ENCODE results near the gene ACP7. TPM values are rescaled to one million over a fixed set of nuclear protein-coding genes. Genes with fewer than 3 reads are reported as not detected.

The ACP7 gene
- total RNA-seq, 1 donor from 2014 or later = not detected

DNA sequence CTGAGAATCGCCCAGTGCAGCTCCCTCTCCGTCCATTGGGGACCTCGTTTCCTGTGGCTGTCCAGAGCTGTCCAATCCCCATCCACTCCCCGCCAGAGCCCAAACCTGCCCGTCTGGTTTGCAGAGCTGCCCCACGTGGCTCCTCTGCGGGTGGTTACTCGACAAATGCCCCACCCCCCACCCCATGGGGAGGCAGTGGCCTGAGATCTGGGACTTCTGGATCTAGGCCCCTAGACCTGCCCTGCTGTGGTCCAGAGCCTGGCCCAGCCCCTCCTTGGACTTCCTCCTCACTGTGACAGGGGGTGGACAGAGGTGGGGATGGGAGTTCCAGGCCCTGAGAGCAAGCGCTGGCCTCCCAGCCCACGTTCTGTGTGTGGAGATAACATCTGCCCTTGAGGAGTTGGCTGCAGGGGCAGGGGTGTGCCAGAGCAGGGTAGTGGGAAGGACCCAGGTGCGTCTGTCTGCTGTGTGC is 70.5 kb downstream of the ACP7 start:
- no peaks in the 10 kb centered on the region for H3K27me3 Mint-ChIP-seq (ENCODE audit: insufficient read depth)
- no peaks in the 10 kb centered on the region for H3K36me3 Mint-ChIP-seq (ENCODE audit: low read depth)
- H3K9me3 Mint-ChIP-seq = no peaks in the 10 kb centered on the region
- no peak for DNase-seq (ENCODE audit: low spot score)
- peaks cover 6% of the 10 kb centered on the region for H3K4me1 Mint-ChIP-seq (ENCODE audit: low read depth)
- no peak overlapping the region for H3K27ac Mint-ChIP-seq
- intact Hi-C loops (cut with micrococcal nuclease) = no loop called here
- H3K4me3 Mint-ChIP-seq = no peak overlapping the region

DNA sequence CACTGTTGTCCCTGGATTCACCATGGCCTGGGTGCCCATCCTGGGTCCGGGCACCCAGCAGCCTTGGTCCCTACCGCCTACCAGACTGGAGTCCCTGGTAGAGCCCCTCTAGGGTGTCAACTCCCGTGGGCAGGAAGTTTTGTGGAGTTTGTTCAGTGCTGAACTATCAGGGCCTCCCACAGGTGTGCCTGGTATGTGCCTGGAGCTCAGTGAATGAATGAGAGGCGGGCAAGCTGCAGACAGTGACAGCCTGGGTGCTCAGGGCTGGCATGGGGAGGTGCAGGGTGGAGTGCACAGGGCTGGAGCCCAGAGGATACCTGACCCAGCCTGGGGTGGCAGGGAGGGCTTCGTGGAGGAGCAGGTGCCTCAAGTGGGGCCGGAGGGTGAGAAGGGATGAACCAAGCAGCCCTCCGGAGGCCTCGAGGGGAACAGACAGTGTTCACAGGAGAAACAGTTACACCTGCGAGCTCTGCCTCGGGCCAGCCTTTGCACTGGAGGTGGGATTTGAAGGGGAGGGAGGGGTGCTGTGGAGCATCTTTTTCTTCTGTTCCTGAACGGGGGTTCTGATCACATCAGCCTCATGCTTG is 71.0 kb downstream of the ACP7 start:
- H3K4me1 Mint-ChIP-seq (ENCODE audit: low read depth) = peaks cover 6% of the 10 kb centered on the region
- H3K36me3 Mint-ChIP-seq (ENCODE audit: low read depth) = no peaks in the 10 kb centered on the region
- no peak overlapping the region for H3K27ac Mint-ChIP-seq
- no peaks in the 10 kb centered on the region for H3K9me3 Mint-ChIP-seq
- intact Hi-C loops (cut with micrococcal nuclease) = no loop called here
- H3K4me3 Mint-ChIP-seq = no peak overlapping the region
- no peak for DNase-seq (ENCODE audit: low spot score)
- H3K27me3 Mint-ChIP-seq (ENCODE audit: insufficient read depth) = no peaks in the 10 kb centered on the region

DNA sequence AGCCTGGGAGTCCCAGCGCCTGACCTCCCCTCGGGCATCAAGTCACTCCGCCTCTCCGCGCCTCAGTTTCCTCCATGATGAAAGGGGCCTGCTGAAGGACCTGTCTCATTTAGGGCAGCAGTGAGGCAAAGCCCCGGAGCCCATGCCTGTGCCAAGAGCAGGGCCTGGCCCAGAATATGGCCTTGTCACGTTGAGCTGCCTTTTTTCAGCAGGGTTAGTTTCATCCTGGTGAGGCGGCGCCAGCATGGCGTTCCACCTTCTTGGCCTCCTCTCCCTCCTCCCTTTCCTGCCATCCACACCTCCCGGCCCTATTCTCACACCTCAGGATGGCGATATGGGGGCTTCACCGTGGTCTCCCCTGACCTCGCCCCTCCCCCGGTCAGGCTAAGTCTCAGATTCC is 71.6 kb downstream of the ACP7 start:
- Mint-ChIP-seq H3K4me3 (no peak overlapping the region), H3K4me1 (ENCODE audit: low read depth) (peaks cover 6% of the 10 kb centered on the region), H3K27ac (no peak overlapping the region), H3K27me3 (ENCODE audit: insufficient read depth) (no peaks in the 10 kb centered on the region), H3K36me3 (ENCODE audit: low read depth) (no peaks in the 10 kb centered on the region), H3K9me3 (no peaks in the 10 kb centered on the region)
- intact Hi-C loops (cut with micrococcal nuclease) = no loop called here
- no peak for DNase-seq (ENCODE audit: low spot score)

DNA sequence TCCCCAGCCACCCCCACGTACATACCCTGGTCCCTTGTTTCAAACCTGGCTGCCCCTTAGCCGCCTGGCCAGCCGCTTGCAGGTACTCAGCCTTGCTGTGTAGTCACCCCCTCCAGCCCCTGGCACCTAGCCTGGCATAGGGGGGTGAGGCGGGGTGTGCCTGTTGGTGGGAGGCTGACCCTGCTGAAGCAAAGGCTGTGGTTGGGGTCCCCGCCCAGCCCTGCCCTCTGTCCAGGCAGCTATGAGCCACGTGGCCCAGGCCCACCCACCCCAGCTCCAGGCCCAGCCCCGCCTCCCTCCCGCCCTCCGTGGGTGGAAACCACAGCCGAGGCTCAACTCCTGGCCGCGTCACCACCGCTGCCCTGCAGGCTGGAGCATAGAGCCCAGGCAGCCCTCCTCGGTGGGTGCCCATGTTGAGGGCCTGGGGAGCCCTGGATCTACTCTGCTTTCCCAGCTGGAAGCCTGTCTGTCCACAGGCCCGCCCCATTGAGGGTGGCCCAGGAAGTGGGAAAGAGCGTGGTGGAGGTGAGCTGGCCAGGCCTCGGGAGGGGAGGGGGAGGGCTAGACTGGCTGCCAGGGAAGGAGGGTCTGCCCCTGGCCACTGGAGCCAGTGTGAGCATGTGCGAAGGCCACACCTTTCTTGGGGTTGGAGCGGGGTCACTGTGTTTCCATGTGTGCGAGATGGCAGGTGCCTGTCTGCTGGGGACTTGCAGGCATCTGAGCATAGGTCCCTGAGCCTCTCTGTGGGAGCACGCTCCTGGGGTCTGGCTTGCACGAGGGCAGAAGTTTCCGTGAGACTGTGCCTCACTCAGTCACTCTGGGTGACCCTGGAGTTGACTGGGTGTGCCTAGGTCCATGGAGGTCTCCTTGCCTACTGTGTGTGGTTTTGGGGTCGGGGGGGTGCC is 72.4 kb downstream of the ACP7 start:
- Mint-ChIP-seq H3K36me3 (ENCODE audit: low read depth) (no peaks in the 10 kb centered on the region), H3K27me3 (ENCODE audit: insufficient read depth) (no peaks in the 10 kb centered on the region), H3K4me1 (ENCODE audit: low read depth) (peaks cover 6% of the 10 kb centered on the region), H3K27ac (no peak overlapping the region), H3K9me3 (no peaks in the 10 kb centered on the region), H3K4me3 (no peak overlapping the region)
- intact Hi-C loops (cut with micrococcal nuclease) = no loop called here
- DNase-seq (ENCODE audit: low spot score) = no peak

DNA sequence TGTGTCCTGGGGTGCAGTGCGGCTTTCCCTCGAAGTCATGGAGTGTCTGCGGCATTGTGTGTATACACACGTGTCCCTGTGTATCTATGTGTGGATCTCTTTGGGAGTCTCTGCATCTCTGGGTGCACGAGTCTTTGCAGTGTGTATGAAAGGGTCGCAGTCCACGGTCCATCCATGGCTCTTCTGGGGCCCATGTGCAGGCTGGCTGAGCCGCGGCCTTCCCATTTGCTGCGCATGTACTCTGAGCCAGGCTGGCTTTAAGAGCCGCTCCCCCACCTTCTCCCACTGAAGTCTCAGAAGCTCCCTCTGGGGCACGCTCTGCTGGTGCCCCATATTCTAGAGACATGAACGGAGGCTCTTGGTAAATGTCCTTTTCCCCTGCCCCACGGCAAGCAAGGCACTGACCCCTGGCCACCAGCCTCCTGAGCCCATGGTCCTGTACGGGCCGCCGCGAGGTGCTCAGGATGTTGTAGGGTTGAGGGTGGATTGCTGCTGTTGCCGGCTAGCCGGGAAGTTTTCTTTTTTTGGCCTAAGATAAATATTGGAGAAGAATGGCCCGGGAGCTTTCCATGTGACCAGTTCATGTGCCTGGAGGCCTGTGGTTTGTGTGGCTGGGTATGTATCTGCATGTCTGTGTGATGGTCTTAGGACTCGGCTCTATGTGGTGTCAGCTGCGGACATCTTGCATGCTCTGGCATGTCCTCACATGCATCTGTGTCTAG is 73.3 kb downstream of the ACP7 start:
- Mint-ChIP-seq H3K4me1 (ENCODE audit: low read depth) (peaks cover 7% of the 10 kb centered on the region), H3K27me3 (ENCODE audit: insufficient read depth) (no peaks in the 10 kb centered on the region), H3K27ac (no peak overlapping the region), H3K4me3 (no peak overlapping the region), H3K9me3 (no peaks in the 10 kb centered on the region), H3K36me3 (ENCODE audit: low read depth) (no peaks in the 10 kb centered on the region)
- no peak for DNase-seq (ENCODE audit: low spot score)
- intact Hi-C loops (cut with micrococcal nuclease) = no loop called here

DNA sequence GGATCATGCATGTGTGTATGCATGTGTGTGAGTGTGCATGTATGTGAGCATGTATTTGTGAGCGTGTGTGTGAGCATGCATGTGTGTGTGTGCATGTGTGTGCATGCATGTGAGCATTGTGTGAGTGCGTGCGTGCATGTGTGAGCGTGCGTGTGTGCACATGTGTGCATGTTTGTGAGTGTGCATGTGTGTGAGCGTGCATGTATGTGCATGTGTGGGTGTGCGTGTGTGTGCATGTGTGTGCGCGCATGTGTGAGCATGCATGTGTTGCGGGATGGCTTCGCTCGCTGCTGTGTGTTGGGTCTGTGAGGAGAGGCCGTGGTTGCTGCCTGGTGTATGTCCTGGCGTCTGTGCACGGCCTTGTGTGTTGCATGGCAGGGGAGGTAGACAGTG is 73.8 kb downstream of the ACP7 start:
- H3K27ac Mint-ChIP-seq = no peak overlapping the region
- H3K4me3 Mint-ChIP-seq = no peak overlapping the region
- intact Hi-C loops (cut with micrococcal nuclease) = no loop called here
- no peak for DNase-seq (ENCODE audit: low spot score)
- H3K9me3 Mint-ChIP-seq = no peaks in the 10 kb centered on the region
- peaks cover 11% of the 10 kb centered on the region for H3K4me1 Mint-ChIP-seq (ENCODE audit: low read depth)
- H3K36me3 Mint-ChIP-seq (ENCODE audit: low read depth) = no peaks in the 10 kb centered on the region
- no peaks in the 10 kb centered on the region for H3K27me3 Mint-ChIP-seq (ENCODE audit: insufficient read depth)

DNA sequence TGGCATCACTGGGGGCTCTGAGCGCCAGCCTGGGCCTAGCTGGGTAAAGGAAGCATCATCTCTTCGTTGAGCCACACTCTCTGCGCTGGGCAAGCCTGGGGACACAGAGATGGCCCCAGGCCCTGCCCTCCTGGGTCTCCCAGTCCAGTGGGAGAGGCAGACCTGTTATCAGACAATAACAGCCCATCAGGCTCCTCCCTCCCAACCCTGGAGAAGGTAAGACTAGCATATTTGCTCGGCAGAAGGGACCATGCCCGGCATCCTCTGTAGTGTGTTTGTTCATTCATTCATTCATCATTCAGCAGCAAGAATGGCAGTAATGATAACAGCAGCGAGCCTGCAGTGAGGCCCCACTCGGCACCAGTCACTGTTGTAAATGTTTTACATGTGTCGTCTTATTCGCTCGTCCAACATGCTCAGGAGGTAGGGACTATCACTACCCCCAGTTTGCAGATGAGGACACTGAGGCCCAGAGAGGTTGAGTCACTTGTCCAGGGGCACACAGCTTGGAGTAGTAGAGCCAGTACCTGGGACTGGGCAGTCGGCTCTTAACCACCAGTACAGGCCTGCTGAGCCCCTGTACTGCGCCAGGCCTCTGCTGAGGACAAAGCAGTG is 74.6 kb downstream of the ACP7 start:
- no peaks in the 10 kb centered on the region for H3K9me3 Mint-ChIP-seq
- DNase-seq (ENCODE audit: low spot score) = no peak
- H3K27me3 Mint-ChIP-seq (ENCODE audit: insufficient read depth) = no peaks in the 10 kb centered on the region
- peaks cover 10% of the 10 kb centered on the region for H3K4me1 Mint-ChIP-seq (ENCODE audit: low read depth)
- no peak overlapping the region for H3K4me3 Mint-ChIP-seq
- H3K36me3 Mint-ChIP-seq (ENCODE audit: low read depth) = no peaks in the 10 kb centered on the region
- no peak overlapping the region for H3K27ac Mint-ChIP-seq
- intact Hi-C loops (cut with micrococcal nuclease) = no loop called here

DNA sequence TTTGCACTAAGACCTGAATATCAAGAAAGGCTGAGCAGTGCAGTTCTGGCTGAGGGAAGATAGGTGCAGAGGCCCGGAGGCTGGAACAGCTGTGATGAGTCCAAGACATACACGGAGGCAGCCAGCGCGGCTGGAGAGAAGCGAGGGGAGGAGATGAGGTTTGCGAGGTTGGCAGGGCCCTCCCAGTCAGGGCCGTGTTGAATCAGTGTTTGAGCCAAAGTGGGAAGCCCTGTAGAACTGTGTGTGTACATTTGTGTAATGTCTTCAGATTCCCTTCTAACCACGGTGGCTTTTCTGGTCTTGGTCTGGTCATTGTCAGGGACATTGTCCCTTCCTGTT is 76.3 kb downstream of the ACP7 start:
- no peaks in the 10 kb centered on the region for H3K27me3 Mint-ChIP-seq (ENCODE audit: insufficient read depth)
- no peak overlapping the region for H3K27ac Mint-ChIP-seq
- intact Hi-C loops (cut with micrococcal nuclease) = no loop called here
- DNase-seq (ENCODE audit: low spot score) = no peak
- peaks cover 5% of the 10 kb centered on the region for H3K4me1 Mint-ChIP-seq (ENCODE audit: low read depth)
- no peaks in the 10 kb centered on the region for H3K36me3 Mint-ChIP-seq (ENCODE audit: low read depth)
- H3K4me3 Mint-ChIP-seq = no peak overlapping the region
- H3K9me3 Mint-ChIP-seq = no peaks in the 10 kb centered on the region

Other genes starting within 250 kb of the ACP7 start
- 632 and 659 TPM in 2 replicates for gene HNRNPL, start 234.4 kb upstream of the ACP7 start, total RNA-seq
- gene RINL, start 206.1 kb upstream of the ACP7 start, total RNA-seq = 70.7 and 73.1 TPM in 2 replicates
- 28.3 and 28.7 TPM in 2 replicates for gene SIRT2, start 184.8 kb upstream of the ACP7 start, total RNA-seq
- 98.1 and 102 TPM in 2 replicates for gene NFKBIB, start 184.4 kb upstream of the ACP7 start, total RNA-seq
- 0.67 and 0.88 TPM in 2 replicates for gene CCER2, start 172.2 kb upstream of the ACP7 start, total RNA-seq
- 36.5 and 38.4 TPM in 2 replicates for gene SARS2, start 153.6 kb upstream of the ACP7 start, total RNA-seq
- 118 and 120 TPM in 2 replicates for gene MRPS12, start 153.4 kb upstream of the ACP7 start, total RNA-seq
- 0.10 TPM in 1 of 2 replicates, not detected in the other for gene FBXO17, start 108.6 kb upstream of the ACP7 start, total RNA-seq
- gene FBXO27, start 51.8 kb upstream of the ACP7 start, total RNA-seq = 0.12 and 0.54 TPM in 2 replicates
- 18.5 and 19.9 TPM in 2 replicates for gene PAK4, start 41.4 kb downstream of the ACP7 start, total RNA-seq
- gene NCCRP1, start 112.6 kb downstream of the ACP7 start, total RNA-seq = not detected in 2 replicates
- gene SYCN, start 119.9 kb downstream of the ACP7 start, total RNA-seq = not detected in 2 replicates
- not detected in 2 replicates for gene IFNL3, start 160.6 kb downstream of the ACP7 start, total RNA-seq
- gene IFNL4, start 164.5 kb downstream of the ACP7 start, total RNA-seq = not detected in 2 replicates
- not detected in 2 replicates for gene IFNL2, start 184.0 kb downstream of the ACP7 start, total RNA-seq
- 0.23 TPM in 1 of 2 replicates, not detected in the other for gene IFNL1, start 212.0 kb downstream of the ACP7 start, total RNA-seq
- gene LRFN1, start 236.5 kb downstream of the ACP7 start, total RNA-seq = 5.7 and 6.0 TPM in 2 replicates

Measured in activated T-helper 1 cell treated with anti-CD3 and anti-CD28 coated beads, Interleukin-12 subunit alpha, Interleukin-12 subunit beta, Interleukin-2, Interleukin-4 antibody, amounts not matched to agents 30 ng/mL and 10 ng/mL and 1 ng/mL, durations not matched to agents 14 hours and 24 hours and 36 hours (primary cell).